GM19324 (cell line): Measurements from ENCODE around the gene PRPF8.
A peak's percentile ranks its signal among the peaks of the same experiment; 100 is the strongest.
"Not testable (repeated sequence)": the region's sequence is repeated elsewhere in the genome, so short reads cannot be mapped to it uniquely, and the experiment has no call there.

Experiments
- ATAC-seq: cut with Tn5 transposase; IDR thresholded peaks from one replicate; pipeline ENCODE4 v1.9.1; 2021; ENCODE audit warnings: mild to moderate bottlenecking, moderate library complexity; ENCODE audit not compliant: unreplicated experiment, low FRiP score

The PRPF8 gene

GRCh38 chr17:1695365-1695764 is 10.7 kb upstream of the PRPF8 start:
- ATAC-seq = no peak

GRCh38 chr17:1693339-1693738 is 8.7 kb upstream of the PRPF8 start:
- no peak for ATAC-seq

- no peak for ATAC-seq
These were observed 6.0 kb upstream of the PRPF8 start for GRCh38 chr17:1690544-1691221.

- not testable (repeated sequence) for ATAC-seq
These were observed 3.7 kb upstream of the PRPF8 start for GRCh38 chr17:1688405-1688804.

- no peak for ATAC-seq
These were observed 1.4 kb upstream of the PRPF8 start for GRCh38 chr17:1686086-1686485.

- ATAC-seq = no peak
These were observed 1.2 kb downstream of the PRPF8 start for GRCh38 chr17:1683459-1683858.

- ATAC-seq = no peak
These were observed 8.3 kb downstream of the PRPF8 start for GRCh38 chr17:1676401-1676800.

DNA sequence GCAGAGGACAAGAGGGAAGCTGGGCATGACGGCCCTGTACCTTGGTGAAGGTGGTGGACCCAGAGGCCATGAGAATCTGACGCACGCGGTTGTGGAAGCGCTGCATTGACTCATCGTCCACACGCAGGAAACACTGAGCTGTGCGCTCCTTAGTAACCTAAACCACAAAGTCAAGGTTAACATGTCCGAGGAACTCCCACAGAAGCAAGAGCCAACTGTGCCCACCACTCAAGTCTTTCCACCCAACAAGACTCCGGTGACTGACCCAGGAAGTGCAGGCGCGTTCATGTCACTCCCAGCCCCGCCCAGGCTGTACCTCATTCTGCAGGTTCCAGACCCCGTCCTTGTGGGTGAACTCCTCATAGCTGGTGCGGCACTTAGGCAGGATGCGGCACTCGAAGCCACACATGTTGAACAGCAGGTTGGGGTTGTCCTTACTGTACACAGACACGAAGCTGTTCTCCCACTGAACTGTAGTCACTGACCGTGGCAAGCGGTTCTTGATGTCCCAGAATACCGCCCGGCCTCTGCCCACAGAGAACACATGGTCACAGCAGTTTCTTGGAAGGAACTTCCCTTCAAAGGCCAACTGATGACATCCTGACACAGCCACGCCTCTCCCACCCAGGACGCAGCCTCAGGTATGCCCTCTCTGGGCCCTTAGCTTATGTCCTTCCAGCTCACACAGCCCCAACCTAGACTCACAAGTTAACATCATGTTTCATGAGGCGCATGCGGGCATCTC is 11.5 kb downstream of the PRPF8 start:
- ATAC-seq = no peak

DNA sequence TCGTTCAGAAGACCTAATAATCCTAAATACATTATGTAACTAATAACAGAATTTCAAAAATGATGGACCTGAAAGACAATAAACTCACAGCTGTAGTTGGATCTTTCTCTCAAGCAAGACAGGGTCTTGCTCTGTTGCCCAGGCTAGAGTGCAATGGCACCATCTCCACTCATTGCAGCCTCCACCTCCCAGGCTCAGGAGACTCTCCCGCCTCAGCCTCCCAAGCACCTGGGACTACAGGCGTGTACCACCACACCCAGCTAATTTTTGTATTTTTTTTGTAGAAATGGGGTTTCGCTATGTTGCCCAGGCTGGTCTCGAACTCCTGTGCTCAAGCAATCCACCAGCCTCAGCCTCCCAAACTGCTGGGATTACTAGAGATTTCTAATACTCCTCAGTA is 20.7 kb downstream of the PRPF8 start:
- ATAC-seq = not testable (repeated sequence)

DNA sequence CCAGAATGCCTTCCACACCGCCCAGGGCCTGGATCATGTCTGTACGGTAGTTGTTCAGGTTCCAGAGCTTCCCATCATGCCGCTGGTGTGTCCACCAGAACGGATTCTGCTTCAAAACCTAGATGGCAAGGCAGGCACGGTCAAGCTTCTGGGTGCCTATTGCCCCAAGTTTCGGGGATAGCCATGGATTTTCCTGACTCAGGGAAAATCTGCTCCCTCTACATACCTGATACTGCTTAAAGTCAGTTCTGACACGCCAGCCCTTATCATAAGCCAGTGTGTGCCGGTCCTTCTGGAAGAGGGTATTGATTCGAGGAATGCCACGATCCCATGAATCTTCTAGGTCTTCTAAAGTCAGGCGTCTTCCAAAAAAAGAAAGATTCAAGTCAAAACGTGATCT is 23.6 kb downstream of the PRPF8 start:
- no peak for ATAC-seq

DNA sequence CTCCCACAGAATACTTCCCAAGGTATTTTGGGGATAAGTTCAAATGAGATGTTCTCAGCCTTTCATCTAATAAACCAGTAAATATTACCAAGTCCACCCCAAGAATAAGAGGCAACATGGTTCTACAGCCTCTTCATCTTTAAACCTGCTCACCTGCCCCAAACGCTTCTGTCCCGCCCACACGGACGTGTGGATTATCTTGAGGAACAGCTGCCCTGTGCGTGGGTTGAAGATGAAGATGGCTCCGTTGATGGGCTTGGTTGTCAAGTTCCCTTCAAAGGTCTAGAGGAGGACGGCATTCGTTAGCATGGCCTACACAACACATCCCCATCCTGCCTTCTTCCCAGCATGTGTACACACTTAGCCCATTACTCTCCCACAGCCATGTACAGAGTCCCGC is 26.6 kb downstream of the PRPF8 start:
- no peak for ATAC-seq

DNA sequence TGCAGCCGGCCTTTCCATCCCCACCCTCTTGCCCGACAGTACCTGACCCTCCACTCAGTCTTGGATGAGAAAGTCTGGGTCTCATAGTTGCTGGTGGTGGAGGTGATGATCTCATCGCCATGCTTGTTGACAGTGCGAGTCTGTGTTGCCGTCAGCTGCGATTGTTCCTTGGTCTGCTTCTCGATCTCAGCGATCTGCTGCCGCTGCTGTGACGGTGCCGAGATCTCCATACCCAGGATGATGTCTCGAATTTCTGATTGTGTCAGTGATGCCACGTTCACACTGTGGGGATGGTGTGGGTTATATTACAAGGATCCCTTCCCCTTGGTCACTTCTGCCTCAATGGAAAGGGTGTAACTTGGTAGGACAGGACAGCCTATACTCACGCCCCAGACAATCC is 30.9 kb downstream of the PRPF8 start:
- no peak for ATAC-seq

DNA sequence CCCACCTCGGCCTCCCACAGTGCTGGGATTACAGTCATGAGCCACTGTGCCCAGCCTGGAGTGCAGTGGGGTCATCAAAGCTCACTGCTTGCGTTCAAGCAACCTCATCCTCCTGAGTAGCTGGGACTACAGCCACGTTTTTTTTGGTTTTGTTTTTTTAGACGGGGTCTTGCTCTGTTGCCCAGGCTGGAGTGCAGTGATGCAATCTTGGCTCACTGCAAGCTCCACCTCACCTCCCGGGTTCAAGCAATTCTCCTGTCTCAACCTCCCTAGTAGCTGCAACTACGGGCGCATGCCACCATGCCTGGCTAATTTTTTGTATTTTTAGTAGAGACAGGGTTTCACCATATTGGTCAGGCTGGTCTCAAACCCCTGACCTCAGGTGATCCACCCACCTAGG is 31.9 kb downstream of the PRPF8 start:
- ATAC-seq = not testable (repeated sequence)

- no peak for ATAC-seq
These were observed 33.2 kb downstream of the PRPF8 start for GRCh38 chr17:1651559-1651844.

DNA sequence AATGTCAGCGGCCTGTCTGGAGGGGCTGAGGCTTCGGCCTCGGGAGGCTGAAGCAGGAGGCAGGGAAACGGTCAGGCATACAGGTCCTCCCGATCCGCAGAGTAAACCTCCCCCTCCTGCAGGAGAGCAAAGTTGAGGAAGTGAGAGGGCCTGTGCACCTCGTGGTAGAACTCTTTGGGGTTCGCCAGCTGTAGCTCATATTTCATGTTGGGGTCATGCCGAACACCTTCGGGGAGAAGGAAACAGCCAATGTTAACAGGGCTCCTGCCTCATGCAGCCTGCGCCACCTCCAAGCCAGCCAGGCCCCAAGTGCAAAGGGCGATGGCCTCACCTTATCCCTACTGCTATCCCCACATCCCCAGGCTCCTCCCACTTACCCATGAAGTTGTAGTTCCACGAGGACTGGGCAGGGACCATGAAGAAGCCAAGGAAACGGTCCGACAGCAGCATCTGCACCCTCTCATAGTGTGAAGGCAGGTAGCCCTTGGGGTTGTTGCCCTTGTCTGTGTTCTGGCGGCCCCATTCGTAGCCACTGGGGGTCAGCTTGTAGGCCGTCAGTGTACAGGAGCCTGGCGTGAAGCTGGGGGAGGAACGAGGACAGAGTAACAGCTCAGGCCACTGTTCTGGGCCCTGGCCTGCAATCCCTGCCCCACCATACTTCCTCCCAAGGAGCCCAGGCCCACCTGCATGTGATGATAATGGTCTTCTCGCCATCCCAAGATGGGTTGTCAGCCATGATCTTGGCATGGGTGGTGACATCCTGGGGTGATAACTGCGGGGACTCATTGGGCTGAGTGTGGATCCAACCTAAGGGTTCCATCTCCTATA is 33.7 kb downstream of the PRPF8 start:
- no peak for ATAC-seq

- ATAC-seq = no peak
These were observed 34.7 kb downstream of the PRPF8 start, which contains the start of gene RILP for GRCh38 chr17:1649844-1650501. TSS of gene RILP (minus strand) at chr17:1649866. CDS start at chr17:1649804, 62 bp downstream.

GRCh38 chr17:1648963-1649843 is 35.5 kb downstream of the PRPF8 start:
- ATAC-seq = peak; percentile 72

DNA sequence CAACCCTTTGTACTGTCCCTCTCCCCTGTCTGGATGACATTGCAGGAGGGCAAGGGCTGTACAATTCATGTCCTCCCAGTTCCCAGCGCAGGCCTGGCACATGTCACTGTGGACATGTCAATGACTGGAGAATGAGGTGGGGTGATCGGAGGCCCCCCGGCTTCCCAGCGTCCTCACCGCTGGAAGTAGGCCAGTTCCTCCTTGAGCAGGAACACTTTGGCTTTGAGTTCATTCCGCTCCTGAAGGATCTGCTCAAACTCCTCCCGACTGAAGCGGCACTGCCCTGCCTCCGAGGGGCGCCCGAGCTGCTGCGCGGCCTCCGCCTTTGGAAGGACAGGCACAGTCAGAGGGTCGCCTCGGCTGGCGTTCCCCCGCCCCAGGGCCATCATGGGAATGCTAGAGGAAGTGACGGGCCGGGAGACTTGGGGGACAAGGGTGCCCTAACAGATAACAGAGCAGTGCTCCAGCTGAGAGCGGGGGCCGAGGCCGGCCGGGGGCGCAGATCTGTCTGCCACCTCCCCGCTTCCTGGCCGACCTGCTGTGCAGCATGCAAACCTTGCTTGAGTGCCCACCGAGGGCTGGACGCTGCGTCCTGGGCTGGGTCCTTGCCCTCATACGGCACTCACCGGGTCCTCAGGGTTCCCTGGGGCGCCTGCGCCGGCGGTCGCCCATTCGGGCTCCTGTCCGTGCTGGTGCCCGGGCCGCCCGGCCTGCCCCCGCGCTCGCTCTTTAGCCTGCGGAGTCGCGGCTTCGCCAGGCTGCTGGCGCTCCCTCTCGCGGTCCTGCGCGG is 36.3 kb downstream of the PRPF8 start:
- no peak for ATAC-seq

GRCh38 chr17:1647802-1648171 is 36.9 kb downstream of the PRPF8 start:
- ATAC-seq = no peak
